HTR-8/SVneo (cell line): ENCODE measurements around the gene PCDHB15.
"Not testable (repeated sequence)": the region's sequence is repeated elsewhere in the genome, so short reads cannot be mapped to it uniquely, and the experiment has no call there.

ENCODE experiments used
- DNase-seq: peaks from one replicate; pipeline ENCODE4 v3.0.0; 2011; ENCODE audit warnings: low spot score, mixed read lengths; ENCODE audit not compliant: insufficient read length
- FAIRE-seq: peaks from 2 replicates; lab custom pipeline; 2011; peaks lifted over from hg19 to GRCh38; lab: Jason Lieb, UNC

Gene PCDHB15

GRCh38 chr5:141246971-141247370, 1.8 kb downstream of the PCDHB15 start:
- not testable (repeated sequence) for FAIRE-seq, DNase-seq

- not testable (repeated sequence) for DNase-seq, FAIRE-seq
Measured at GRCh38 chr5:141247434-141247833, 2.2 kb downstream of the PCDHB15 start.

GRCh38 chr5:141250576-141250975, 5.4 kb downstream of the PCDHB15 start:
- DNase-seq, result no peak
- FAIRE-seq, result no peak

- DNase-seq, result no peak
- FAIRE-seq, result no peak
Measured at GRCh38 chr5:141258464-141258863, 13.3 kb downstream of the PCDHB15 start.

- DNase-seq (no peak), FAIRE-seq (no peak)
Measured at GRCh38 chr5:141258948-141259347, 13.8 kb downstream of the PCDHB15 start.

- no peak for DNase-seq
Measured at GRCh38 chr5:141260458-141261237, 15.5 kb downstream of the PCDHB15 start.

GRCh38 chr5:141261238-141261546, 16.0 kb downstream of the PCDHB15 start:
- no peak for FAIRE-seq
- DNase-seq, result no peak

More at GRCh38 chr5:141260458-141261237, 15.5 kb downstream of the PCDHB15 start:
- FAIRE-seq, result no peak

- FAIRE-seq (no peak), DNase-seq (no peak)
Measured at GRCh38 chr5:141269195-141269594, 24.0 kb downstream of the PCDHB15 start.

- DNase-seq, result no peak
- FAIRE-seq, result no peak
Measured at GRCh38 chr5:141272906-141273305, 27.7 kb downstream of the PCDHB15 start.

- DNase-seq (no peak), FAIRE-seq (no peak)
Measured at GRCh38 chr5:141298376-141298775, 53.2 kb downstream of the PCDHB15 start.
